ENCODE data around the gene AP1S1. TPM values are rescaled to one million over a fixed set of nuclear protein-coding genes. Genes with fewer than 3 reads are reported as not detected.
"Not testable (repeated sequence)": the region's sequence is repeated elsewhere in the genome, so short reads cannot be mapped to it uniquely, and the experiment has no call there.

Gene AP1S1
- 10.3 and 11.4 TPM in 2 replicates for total RNA-seq
- 11.3 TPM for total RNA-seq (2013)
- 15.5 and 16.3 TPM in 2 replicates for polyA plus RNA-seq
- polyA minus RNA-seq, result 9.4 and 14.7 TPM in 2 replicates

GRCh38 chr7:101153969-101154692 is at the start of gene AP1S1:
TSS of gene AP1S1 (plus strand) at chr7:101154476. CDS start at chr7:101154515, 39 bp downstream.
- H3K9me3 Mint-ChIP-seq (ENCODE audit: insufficient read depth), result no peaks in the 10 kb centered on the region
- ChIA-PET CTCF (interaction anchor here (3.1 to 7.6 kb wide), 2 partner anchors 11 to 39 kb away, joined by 19 to 68 read pairs; no protein-coding TSS in a partner anchor), POLR2A (interaction anchor here (0.8 kb wide), 1 partner anchor 1691 kb away, joined by 6 read pairs; no protein-coding TSS in a partner anchor)
- Histone ChIP-seq H3K27me3 (replicated peaks in 1 of 4; ENCODE audit: control extremely low read depth in 1 of 4, control insufficient read depth in 3 of 4, insufficient read depth in 4 of 4, low read length in 3 of 4) (no peaks in the 10 kb centered on the region), H3K4me2 (replicated peaks; ENCODE audit: low read depth, low read length, poor library complexity, severe bottlenecking) (peak within 1 kb of the TSS; percentile 97), H2AFZ (ENCODE audit: insufficient read depth, low read depth, low read length, poor library complexity, severe bottlenecking) (peak within 1 kb of the TSS; percentile 83), H3K9me3 (ENCODE audit: control extremely low read depth in 1 of 3, control insufficient read depth in 2 of 3, insufficient read depth in 1 of 3, low read length in 2 of 3) (no peaks in the 10 kb centered on the region), H3K36me3 (replicated peaks in 1 of 2; ENCODE audit: control extremely low read depth in 1 of 2, control insufficient read depth in 1 of 2, extremely low read depth in 1 of 2, insufficient read depth in 2 of 2, low read length in 1 of 2) (peaks cover 0 to 3% of the 10 kb centered on the region in 2 experiments), H3K4me3 (ENCODE audit: control extremely low read depth in 1 of 5, extremely low read depth in 1 of 5, insufficient read depth in 1 of 5, low read depth in 2 of 5, low read length in 4 of 5) (peak within 1 kb of the TSS in 4 of 5 experiments; percentile 53 to 71 (median 63)), H3K4me1 (ENCODE audit: control insufficient read depth in 2 of 2, insufficient read depth in 2 of 2, low read length in 2 of 2) (peaks cover 10 to 16% of the 10 kb centered on the region in 2 donors), H3K27ac (ENCODE audit: low read length in 2 of 2) (no peak within 1 kb of the TSS), H3K79me2 (ENCODE audit: control insufficient read depth, insufficient read depth, low read length) (no peaks in the 10 kb centered on the region), H4K20me1 (ENCODE audit: control insufficient read depth, insufficient read depth, low read length, poor library complexity, severe bottlenecking) (no peaks in the 10 kb centered on the region), H3K9ac (ENCODE audit: low read length) (peak within 1 kb of the TSS; percentile 76)
- H3K4me3 Mint-ChIP-seq, result peak within 1 kb of the TSS; percentile 86
- H3K27me3 Mint-ChIP-seq, result peaks cover 9% of the 10 kb centered on the region
- 3% methylated on average over 49 of the region's 51 CpGs for WGBS (ENCODE audit: insufficient coverage)
- H3K27ac Mint-ChIP-seq, result peak within 1 kb of the TSS; percentile 67
- ATAC-seq (ENCODE audit: low read depth), result peak; percentile 90
- peaks cover 12% of the 10 kb centered on the region for H3K4me1 Mint-ChIP-seq
- intact Hi-C loops (cut with micrococcal nuclease), result loop anchor here (1.0 to 2.0 kb wide), 4 partner anchors 11 to 98 kb away; partner anchors contain the start of genes FIS1, VGF and ZNHIT1
- peak; percentile 95 for DNase-seq
- no peak for TF ChIP-seq EZH2 (IDR thresholded peaks at IDR 0.05; ENCODE audit: borderline replicate concordance, insufficient read depth, low read depth, low read length, poor library complexity, severe bottlenecking)

GRCh38 chr7:101104799-101105198 is 49.5 kb upstream of the AP1S1 start:
- TF ChIP-seq EZH2 (IDR thresholded peaks at IDR 0.05; ENCODE audit: borderline replicate concordance, insufficient read depth, low read depth, low read length, poor library complexity, severe bottlenecking) (no peak), CTCF (IDR thresholded peaks at IDR 0.05) (no peak)
- Histone ChIP-seq H3K4me3 (ENCODE audit: control extremely low read depth in 1 of 5, extremely low read depth in 1 of 5, insufficient read depth in 1 of 5, low read depth in 2 of 5, low read length in 4 of 5) (no peak overlapping the region), H3K79me2 (ENCODE audit: control insufficient read depth, insufficient read depth, low read length) (no peaks in the 10 kb centered on the region), H4K20me1 (ENCODE audit: control insufficient read depth, insufficient read depth, low read length, poor library complexity, severe bottlenecking) (no peaks in the 10 kb centered on the region), H2AFZ (ENCODE audit: insufficient read depth, low read depth, low read length, poor library complexity, severe bottlenecking) (no peak overlapping the region), H3K9me3 (ENCODE audit: control extremely low read depth in 1 of 3, control insufficient read depth in 2 of 3, insufficient read depth in 1 of 3, low read length in 2 of 3) (peaks cover 0 to 5% (median 0%) of the 10 kb centered on the region in 3 donors), H3K27ac (ENCODE audit: low read length in 2 of 2) (no peak overlapping the region), H3K4me2 (replicated peaks; ENCODE audit: low read depth, low read length, poor library complexity, severe bottlenecking) (no peak overlapping the region), H3K36me3 (replicated peaks in 1 of 2; ENCODE audit: control extremely low read depth in 1 of 2, control insufficient read depth in 1 of 2, extremely low read depth in 1 of 2, insufficient read depth in 2 of 2, low read length in 1 of 2) (no peaks in the 10 kb centered on the region), H3K9ac (ENCODE audit: low read length) (no peak overlapping the region), H3K27me3 (replicated peaks in 1 of 4; ENCODE audit: control extremely low read depth in 1 of 4, control insufficient read depth in 3 of 4, insufficient read depth in 4 of 4, low read length in 3 of 4) (peaks cover 0 to 43% (median 10%) of the 10 kb centered on the region in 4 experiments), H3K4me1 (ENCODE audit: control insufficient read depth in 2 of 2, insufficient read depth in 2 of 2, low read length in 2 of 2) (no peaks in the 10 kb centered on the region)
- WGBS (ENCODE audit: insufficient coverage), result 57% methylated on average over 1 of the region's 3 CpGs
- ChIA-PET POLR2A (no interaction called here), CTCF (no interaction called here)
- Mint-ChIP-seq H3K4me3 (no peak overlapping the region), H3K9me3 (ENCODE audit: insufficient read depth) (no peaks in the 10 kb centered on the region), H3K4me1 (no peaks in the 10 kb centered on the region), H3K27ac (no peak overlapping the region), H3K27me3 (peaks cover 39% of the 10 kb centered on the region)
- DNase-seq (no peak), ATAC-seq (ENCODE audit: low read depth) (no peak)
- intact Hi-C loops (cut with micrococcal nuclease), result no loop called here

- ATAC-seq (ENCODE audit: low read depth); H3K4me3 Mint-ChIP-seq; H3K9me3 ChIP-seq (ENCODE audit: control extremely low read depth in 1 of 3, control insufficient read depth in 2 of 3, insufficient read depth in 1 of 3, low read length in 2 of 3); CTCF ChIA-PET; H3K9ac ChIP-seq (ENCODE audit: low read length); H3K4me3 ChIP-seq (ENCODE audit: control extremely low read depth in 1 of 5, extremely low read depth in 1 of 5, insufficient read depth in 1 of 5, low read depth in 2 of 5, low read length in 4 of 5); intact Hi-C loops (cut with micrococcal nuclease); H3K36me3 ChIP-seq (replicated peaks in 1 of 2; ENCODE audit: control extremely low read depth in 1 of 2, control insufficient read depth in 1 of 2, extremely low read depth in 1 of 2, insufficient read depth in 2 of 2, low read length in 1 of 2); H2AFZ ChIP-seq (ENCODE audit: insufficient read depth, low read depth, low read length, poor library complexity, severe bottlenecking); H3K4me2 ChIP-seq (replicated peaks; ENCODE audit: low read depth, low read length, poor library complexity, severe bottlenecking); H3K4me1 Mint-ChIP-seq; H4K20me1 ChIP-seq (ENCODE audit: control insufficient read depth, insufficient read depth, low read length, poor library complexity, severe bottlenecking); DNase-seq; H3K27ac ChIP-seq (ENCODE audit: low read length in 2 of 2); H3K27ac Mint-ChIP-seq; H3K79me2 ChIP-seq (ENCODE audit: control insufficient read depth, insufficient read depth, low read length); H3K4me1 ChIP-seq (ENCODE audit: control insufficient read depth in 2 of 2, insufficient read depth in 2 of 2, low read length in 2 of 2); H3K9me3 Mint-ChIP-seq (ENCODE audit: insufficient read depth); POLR2A ChIA-PET: not testable (repeated sequence)
- WGBS (ENCODE audit: insufficient coverage), result 91% methylated on average over 5 of the region's 5 CpGs
- H3K27me3 ChIP-seq (replicated peaks in 1 of 4; ENCODE audit: control extremely low read depth in 1 of 4, control insufficient read depth in 3 of 4, insufficient read depth in 4 of 4, low read length in 3 of 4), result peaks cover 0 to 39% (median 9%) of the 10 kb centered on the region in 4 experiments
- H3K27me3 Mint-ChIP-seq, result peaks cover 41% of the 10 kb centered on the region
These were observed 49.0 kb upstream of the AP1S1 start for GRCh38 chr7:101105248-101105647.
